Loucy (cell line): ENCODE results near the gene ARSG.

Experiments used
- EZH2phosphoT487 ChIP-seq: fragments of 200-600 bp; IDR thresholded peaks from 2 replicates; pipeline ENCODE4 v1.6.1; 2018; ENCODE audit warnings: antibody characterized with exemption, mild to moderate bottlenecking, moderate library complexity, borderline replicate concordance
- TF ChIP-seq, protein P1 (sequence below): fragments of 200-600 bp; sonication (generic); conservative IDR thresholded peaks from 2 replicates; pipeline ENCODE4 v1.5.1; 2014; ENCODE audit warnings: mild to moderate bottlenecking, antibody characterized with exemption, low read length

DNA sequence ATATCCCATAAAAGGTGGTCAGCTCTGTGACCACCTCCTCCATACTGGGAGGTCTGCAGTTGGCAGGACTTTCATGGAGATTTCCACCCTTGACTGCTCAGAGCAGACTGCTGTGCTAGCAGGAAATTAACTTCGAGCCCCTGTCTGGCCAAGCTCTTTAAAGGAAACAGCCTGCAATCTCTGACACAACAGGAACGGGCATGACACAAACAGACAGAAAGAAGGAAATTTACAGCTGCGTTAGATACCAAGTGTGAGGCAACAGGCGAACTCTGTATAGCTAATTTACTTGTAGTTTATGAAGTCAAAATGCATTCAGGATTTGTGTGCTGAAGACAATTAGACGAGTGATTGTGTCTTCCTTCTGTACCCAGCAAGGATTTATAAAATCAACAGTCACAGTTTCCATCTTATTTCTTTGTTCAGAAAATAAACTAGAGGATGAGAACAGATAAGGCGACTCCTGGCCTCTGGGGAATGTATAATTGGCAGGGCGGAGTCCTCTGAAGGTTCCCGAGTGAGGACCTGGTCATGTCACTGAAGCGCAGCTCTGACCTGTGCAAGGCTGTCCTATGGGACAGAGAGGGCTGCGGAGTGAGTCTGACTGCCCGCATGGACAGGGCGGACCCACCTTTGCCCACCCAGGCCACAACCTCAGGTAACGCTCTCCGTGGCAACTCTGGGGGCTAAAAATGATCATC lies 149.9 kb downstream of the ARSG start:
- TF ChIP-seq, protein P1, sequence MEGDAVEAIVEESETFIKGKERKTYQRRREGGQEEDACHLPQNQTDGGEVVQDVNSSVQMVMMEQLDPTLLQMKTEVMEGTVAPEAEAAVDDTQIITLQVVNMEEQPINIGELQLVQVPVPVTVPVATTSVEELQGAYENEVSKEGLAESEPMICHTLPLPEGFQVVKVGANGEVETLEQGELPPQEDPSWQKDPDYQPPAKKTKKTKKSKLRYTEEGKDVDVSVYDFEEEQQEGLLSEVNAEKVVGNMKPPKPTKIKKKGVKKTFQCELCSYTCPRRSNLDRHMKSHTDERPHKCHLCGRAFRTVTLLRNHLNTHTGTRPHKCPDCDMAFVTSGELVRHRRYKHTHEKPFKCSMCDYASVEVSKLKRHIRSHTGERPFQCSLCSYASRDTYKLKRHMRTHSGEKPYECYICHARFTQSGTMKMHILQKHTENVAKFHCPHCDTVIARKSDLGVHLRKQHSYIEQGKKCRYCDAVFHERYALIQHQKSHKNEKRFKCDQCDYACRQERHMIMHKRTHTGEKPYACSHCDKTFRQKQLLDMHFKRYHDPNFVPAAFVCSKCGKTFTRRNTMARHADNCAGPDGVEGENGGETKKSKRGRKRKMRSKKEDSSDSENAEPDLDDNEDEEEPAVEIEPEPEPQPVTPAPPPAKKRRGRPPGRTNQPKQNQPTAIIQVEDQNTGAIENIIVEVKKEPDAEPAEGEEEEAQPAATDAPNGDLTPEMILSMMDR: no peak
- no peak for TF ChIP-seq EZH2phosphoT487
